OCI-LY1 (cell line): ENCODE data around the gene SLC12A7.

ENCODE experiments used
- EZH2 ChIP-seq: fragments of 200-600 bp; sonication (generic), shearing (Covaris generic); IDR thresholded peaks from 2 replicates; pipeline ENCODE4 v1.8.0; 2017; ENCODE audit warnings: borderline replicate concordance, mixed run types, mild to moderate bottlenecking, antibody characterized with exemption, low read length, moderate library complexity, mixed read lengths
- TF ChIP-seq, protein P1 (sequence below): fragments of 200-600 bp; sonication (generic), shearing (Covaris generic); IDR thresholded peaks from 2 replicates; pipeline ENCODE4 v1.5.1; 2017; ENCODE audit warnings: mild to moderate bottlenecking, antibody characterized with exemption, low read length, moderate library complexity, mixed read lengths

- TF ChIP-seq, protein P1, sequence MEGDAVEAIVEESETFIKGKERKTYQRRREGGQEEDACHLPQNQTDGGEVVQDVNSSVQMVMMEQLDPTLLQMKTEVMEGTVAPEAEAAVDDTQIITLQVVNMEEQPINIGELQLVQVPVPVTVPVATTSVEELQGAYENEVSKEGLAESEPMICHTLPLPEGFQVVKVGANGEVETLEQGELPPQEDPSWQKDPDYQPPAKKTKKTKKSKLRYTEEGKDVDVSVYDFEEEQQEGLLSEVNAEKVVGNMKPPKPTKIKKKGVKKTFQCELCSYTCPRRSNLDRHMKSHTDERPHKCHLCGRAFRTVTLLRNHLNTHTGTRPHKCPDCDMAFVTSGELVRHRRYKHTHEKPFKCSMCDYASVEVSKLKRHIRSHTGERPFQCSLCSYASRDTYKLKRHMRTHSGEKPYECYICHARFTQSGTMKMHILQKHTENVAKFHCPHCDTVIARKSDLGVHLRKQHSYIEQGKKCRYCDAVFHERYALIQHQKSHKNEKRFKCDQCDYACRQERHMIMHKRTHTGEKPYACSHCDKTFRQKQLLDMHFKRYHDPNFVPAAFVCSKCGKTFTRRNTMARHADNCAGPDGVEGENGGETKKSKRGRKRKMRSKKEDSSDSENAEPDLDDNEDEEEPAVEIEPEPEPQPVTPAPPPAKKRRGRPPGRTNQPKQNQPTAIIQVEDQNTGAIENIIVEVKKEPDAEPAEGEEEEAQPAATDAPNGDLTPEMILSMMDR: no peak
- no peak for TF ChIP-seq EZH2
Observed at GRCh38 chr5:1133510-1134201, 21.8 kb upstream of the SLC12A7 start.
